ENCODE data around the gene AVP.
"Not testable (repeated sequence)": the region's sequence is repeated elsewhere in the genome, so short reads cannot be mapped to it uniquely, and the experiment has no call there.

The AVP gene

DNA sequence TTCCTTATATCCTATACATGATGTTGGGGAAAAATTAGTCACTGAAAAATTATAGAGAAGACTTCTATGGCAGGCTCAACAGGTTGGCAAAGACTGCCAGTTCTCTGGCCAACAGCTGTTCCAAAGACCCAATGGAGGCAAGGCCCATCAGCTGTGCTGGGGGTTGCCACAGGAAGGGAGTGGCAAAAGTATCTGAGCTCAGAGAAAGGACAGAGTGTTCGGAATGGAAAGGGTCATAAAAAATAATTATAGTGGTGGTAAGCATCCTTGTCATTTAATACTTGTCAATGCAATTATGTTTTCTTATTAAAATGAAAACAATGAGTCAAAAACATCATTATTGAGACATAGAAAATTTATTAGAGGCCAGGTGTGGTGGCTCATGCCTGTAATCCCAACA, 39.0 kb upstream of the AVP start:
- no peaks in the 10 kb centered on the region for H3K27me3 ChIP-seq (ENCODE audit: control insufficient read depth, insufficient read depth, low read length)
- H3K9me3 ChIP-seq (ENCODE audit: control insufficient read depth, insufficient read depth, low read length) = peaks cover 17% of the 10 kb centered on the region
- no peak overlapping the region for H3K27ac ChIP-seq (ENCODE audit: low read depth, low read length)
- no peak overlapping the region for H3K9ac ChIP-seq (ENCODE audit: low read depth, low read length)
- no peaks in the 10 kb centered on the region for H3K4me1 ChIP-seq (ENCODE audit: control insufficient read depth, insufficient read depth, low read length)
- peaks cover 25% of the 10 kb centered on the region for H3K36me3 ChIP-seq (ENCODE audit: control insufficient read depth, insufficient read depth, low read length)
- no peak overlapping the region for H3K4me3 ChIP-seq (ENCODE audit: low read depth, low read length)

DNA sequence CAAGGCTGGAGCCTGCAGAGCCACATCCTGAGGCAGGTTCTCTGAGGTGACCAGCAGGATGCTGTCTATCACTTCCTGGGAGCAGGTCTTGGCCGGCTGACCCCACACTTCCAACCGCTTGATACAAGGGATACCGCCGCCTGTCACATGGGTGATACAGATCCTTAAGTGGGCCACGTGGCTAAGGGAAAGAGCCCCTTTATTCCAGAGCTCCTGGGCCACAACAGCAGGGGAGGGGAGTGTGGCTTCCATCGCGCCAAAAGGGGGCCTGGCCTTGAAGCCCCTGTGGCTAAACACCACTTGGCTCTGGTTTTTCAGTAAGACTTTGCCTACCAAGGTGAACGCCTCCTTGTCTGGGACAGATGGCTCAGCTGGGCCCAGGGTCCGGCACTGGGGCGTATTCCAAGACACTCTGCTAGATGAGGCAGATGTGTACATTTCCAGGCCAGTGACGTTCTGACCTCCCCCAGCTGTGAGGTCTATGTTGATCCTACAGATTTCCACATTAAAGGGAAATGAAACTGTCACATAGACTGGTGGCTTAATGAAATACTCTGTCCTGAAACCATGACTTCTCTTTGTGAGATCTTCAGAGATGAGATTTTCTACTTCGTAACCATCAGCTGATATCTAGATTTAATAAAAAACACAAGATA, 37.6 kb upstream of the AVP start:
- H3K27me3 ChIP-seq (ENCODE audit: control insufficient read depth, insufficient read depth, low read length) = no peaks in the 10 kb centered on the region
- peaks cover 25% of the 10 kb centered on the region for H3K36me3 ChIP-seq (ENCODE audit: control insufficient read depth, insufficient read depth, low read length)
- H3K9me3 ChIP-seq (ENCODE audit: control insufficient read depth, insufficient read depth, low read length) = peaks cover 17% of the 10 kb centered on the region
- H3K4me1 ChIP-seq (ENCODE audit: control insufficient read depth, insufficient read depth, low read length) = no peaks in the 10 kb centered on the region
- no peak overlapping the region for H3K27ac ChIP-seq (ENCODE audit: low read depth, low read length)
- H3K4me3 ChIP-seq (ENCODE audit: low read depth, low read length) = no peak overlapping the region
- H3K9ac ChIP-seq (ENCODE audit: low read depth, low read length) = no peak overlapping the region

DNA sequence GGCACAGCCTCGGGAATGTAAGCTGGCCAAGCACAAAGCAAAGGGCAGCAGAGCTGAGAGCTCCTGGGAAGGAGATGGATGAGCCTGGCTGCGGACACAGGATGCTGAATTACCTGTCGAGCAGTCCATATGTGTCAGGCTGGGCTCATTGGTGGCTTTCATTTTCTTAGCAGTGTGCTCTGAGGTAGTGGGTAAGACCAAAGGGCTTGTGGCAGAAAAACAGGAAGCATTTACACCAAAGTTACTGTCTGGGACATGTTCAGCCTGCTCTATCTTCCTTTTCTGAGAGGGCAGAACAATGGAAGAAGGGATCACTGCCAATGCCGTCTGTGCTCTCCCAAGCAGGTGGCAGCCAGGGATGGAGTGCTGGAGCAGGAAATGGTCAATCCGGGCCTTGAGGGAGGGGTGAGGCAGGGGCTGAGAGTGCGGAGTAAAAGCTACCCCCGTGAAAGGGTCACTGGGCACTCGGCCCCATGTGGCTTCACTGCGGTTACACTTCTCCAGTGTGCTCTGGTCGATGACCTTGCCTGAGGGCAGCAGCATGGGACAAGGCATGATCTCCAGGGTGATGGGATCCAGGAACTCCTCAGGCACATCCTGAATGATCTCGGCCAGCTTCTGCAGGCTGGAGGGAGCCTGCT, 36.9 kb upstream of the AVP start:
- Histone ChIP-seq H3K27ac (ENCODE audit: low read depth, low read length) (no peak overlapping the region), H3K27me3 (ENCODE audit: control insufficient read depth, insufficient read depth, low read length) (no peaks in the 10 kb centered on the region), H3K4me3 (ENCODE audit: low read depth, low read length) (no peak overlapping the region), H3K9me3 (ENCODE audit: control insufficient read depth, insufficient read depth, low read length) (peaks cover 17% of the 10 kb centered on the region), H3K36me3 (ENCODE audit: control insufficient read depth, insufficient read depth, low read length) (peaks cover 25% of the 10 kb centered on the region), H3K9ac (ENCODE audit: low read depth, low read length) (no peak overlapping the region), H3K4me1 (ENCODE audit: control insufficient read depth, insufficient read depth, low read length) (no peaks in the 10 kb centered on the region)

DNA sequence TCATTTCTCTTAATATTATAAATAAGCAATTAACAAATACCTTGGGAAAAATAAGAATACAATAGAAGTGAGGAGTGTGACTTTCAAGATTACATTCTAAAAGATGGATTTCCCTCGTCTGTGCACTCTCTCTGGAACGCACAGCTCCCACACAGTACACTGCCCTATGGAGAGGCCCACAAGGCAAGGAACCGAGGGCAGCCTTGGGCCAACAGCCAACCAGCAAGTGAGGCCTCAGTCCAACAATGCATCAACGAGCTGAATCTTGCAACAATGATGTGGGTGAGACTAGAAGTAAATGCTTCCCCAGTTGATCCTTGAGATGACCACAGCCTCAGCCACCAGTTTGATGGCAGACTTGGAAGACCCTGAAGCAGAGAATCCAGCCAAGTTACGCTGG, 34.5 kb upstream of the AVP start:
- no peak overlapping the region for H3K27ac ChIP-seq (ENCODE audit: low read depth, low read length)
- no peaks in the 10 kb centered on the region for H3K4me1 ChIP-seq (ENCODE audit: control insufficient read depth, insufficient read depth, low read length)
- H3K36me3 ChIP-seq (ENCODE audit: control insufficient read depth, insufficient read depth, low read length) = peaks cover 25% of the 10 kb centered on the region
- H3K9me3 ChIP-seq (ENCODE audit: control insufficient read depth, insufficient read depth, low read length) = peaks cover 17% of the 10 kb centered on the region
- H3K27me3 ChIP-seq (ENCODE audit: control insufficient read depth, insufficient read depth, low read length) = no peaks in the 10 kb centered on the region
- H3K4me3 ChIP-seq (ENCODE audit: low read depth, low read length) = no peak overlapping the region
- no peak overlapping the region for H3K9ac ChIP-seq (ENCODE audit: low read depth, low read length)

DNA sequence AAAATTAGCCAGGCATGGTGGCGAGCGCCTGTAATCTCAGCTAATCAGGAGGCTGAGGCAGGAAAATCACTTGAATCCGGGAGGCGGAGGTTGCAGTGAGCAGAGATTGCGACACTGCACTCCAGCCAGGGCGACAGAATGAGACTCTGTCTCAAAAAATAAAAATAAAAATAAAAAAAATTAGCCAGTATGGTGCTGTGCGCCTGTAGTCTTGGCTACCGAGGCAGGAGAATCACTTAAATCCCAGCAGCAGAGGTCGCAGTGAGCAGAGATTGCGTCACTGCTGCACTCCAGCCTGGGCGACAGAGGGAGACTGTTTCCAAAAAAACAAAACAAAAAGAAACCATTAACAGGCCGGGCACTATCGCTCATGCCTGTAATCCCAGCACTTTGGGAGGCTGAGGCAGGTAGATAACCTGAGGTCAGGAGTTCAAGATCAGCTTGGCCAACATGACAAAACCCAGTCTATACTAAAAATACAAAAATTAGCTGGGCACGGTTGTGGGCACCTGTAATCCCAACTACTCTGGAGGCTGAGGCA, 33.4 kb upstream of the AVP start:
- not testable (repeated sequence) for H3K27ac ChIP-seq (ENCODE audit: low read depth, low read length); H3K4me1 ChIP-seq (ENCODE audit: control insufficient read depth, insufficient read depth, low read length); H3K4me3 ChIP-seq (ENCODE audit: low read depth, low read length); H3K9me3 ChIP-seq (ENCODE audit: control insufficient read depth, insufficient read depth, low read length); H3K27me3 ChIP-seq (ENCODE audit: control insufficient read depth, insufficient read depth, low read length); H3K9ac ChIP-seq (ENCODE audit: low read depth, low read length)
- peaks cover 19% of the 10 kb centered on the region for H3K36me3 ChIP-seq (ENCODE audit: control insufficient read depth, insufficient read depth, low read length)

DNA sequence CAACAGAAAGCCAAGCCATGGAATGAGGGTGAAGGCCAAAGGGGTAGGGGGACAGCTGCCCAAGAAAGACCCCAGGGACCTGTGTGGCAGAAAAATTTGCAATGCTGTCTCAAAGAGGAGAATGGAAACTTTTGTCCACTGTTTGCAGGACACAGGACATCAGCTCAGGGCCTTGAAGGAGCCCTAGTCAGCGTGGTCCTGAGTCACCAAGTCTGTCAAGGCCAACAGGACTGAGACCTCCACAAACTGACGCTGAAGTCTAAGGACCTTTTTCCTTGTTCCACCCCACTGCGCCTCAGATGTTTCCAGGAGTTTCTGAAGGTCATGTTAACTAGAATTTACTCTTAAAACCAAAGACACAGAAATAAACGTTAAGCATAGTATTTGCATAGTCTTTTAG, 31.8 kb upstream of the AVP start:
- Histone ChIP-seq H3K9ac (ENCODE audit: low read depth, low read length) (no peak overlapping the region), H3K4me3 (ENCODE audit: low read depth, low read length) (no peak overlapping the region), H3K4me1 (ENCODE audit: control insufficient read depth, insufficient read depth, low read length) (no peaks in the 10 kb centered on the region), H3K36me3 (ENCODE audit: control insufficient read depth, insufficient read depth, low read length) (peaks cover 3% of the 10 kb centered on the region; the same call in 1 of the 2 replicates), H3K9me3 (ENCODE audit: control insufficient read depth, insufficient read depth, low read length) (no peaks in the 10 kb centered on the region), H3K27me3 (ENCODE audit: control insufficient read depth, insufficient read depth, low read length) (no peaks in the 10 kb centered on the region), H3K27ac (ENCODE audit: low read depth, low read length) (no peak overlapping the region)

DNA sequence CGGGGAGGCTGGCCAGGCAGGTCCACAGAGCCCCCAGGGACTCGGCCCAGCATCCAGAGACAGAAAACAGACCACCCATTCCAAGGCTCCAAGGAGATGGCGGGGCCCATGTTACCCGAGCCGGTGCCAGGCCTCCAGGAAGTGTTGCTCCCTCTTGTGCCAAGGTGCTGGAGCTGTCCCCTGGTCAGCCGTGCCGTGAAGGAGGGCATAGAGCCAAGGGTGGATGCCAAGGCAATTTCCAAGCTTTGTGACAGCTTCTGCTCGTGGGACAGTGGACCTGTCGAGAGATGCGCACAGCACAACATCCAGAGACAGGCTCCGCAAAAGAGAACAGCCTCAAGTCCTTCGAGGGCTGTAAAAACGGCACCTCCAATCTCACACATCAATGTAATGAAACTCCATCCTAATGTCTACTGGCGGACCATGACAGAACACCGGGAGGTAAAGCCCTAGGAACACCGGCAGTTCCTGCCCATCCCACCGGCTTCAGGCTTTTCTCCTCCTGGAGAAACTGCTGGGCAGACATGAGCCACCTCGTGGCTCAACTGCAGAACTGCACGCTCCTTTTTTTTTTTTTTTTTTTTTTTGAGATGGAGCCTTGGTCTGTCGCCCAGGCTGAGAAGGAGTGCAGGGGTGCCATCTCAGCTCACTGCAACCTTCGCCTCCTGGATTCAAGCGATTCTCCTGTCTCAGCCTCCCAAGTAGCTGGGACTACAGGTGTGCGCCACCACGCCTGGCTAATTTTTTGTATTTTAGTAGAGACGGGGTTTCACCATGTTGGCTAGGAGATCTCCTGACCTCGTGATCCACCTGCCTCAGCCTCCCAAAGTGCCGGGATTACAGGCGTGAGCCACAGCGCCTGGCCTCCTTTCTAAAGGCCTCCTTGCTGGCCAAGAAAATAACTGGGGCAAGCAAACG, 30.9 kb upstream of the AVP start:
- Histone ChIP-seq H3K9me3 (ENCODE audit: control insufficient read depth, insufficient read depth, low read length) (no peaks in the 10 kb centered on the region), H3K9ac (ENCODE audit: low read depth, low read length) (no peak overlapping the region), H3K27me3 (ENCODE audit: control insufficient read depth, insufficient read depth, low read length) (no peaks in the 10 kb centered on the region), H3K27ac (ENCODE audit: low read depth, low read length) (no peak overlapping the region), H3K4me3 (ENCODE audit: low read depth, low read length) (no peak overlapping the region), H3K36me3 (ENCODE audit: control insufficient read depth, insufficient read depth, low read length) (no peaks in the 10 kb centered on the region), H3K4me1 (ENCODE audit: control insufficient read depth, insufficient read depth, low read length) (no peaks in the 10 kb centered on the region)

- Histone ChIP-seq H3K4me1 (ENCODE audit: control insufficient read depth, insufficient read depth, low read length) (no peaks in the 10 kb centered on the region; the same call in 1 of the 2 replicates), H3K36me3 (ENCODE audit: control insufficient read depth, insufficient read depth, low read length) (no peaks in the 10 kb centered on the region), H3K27ac (ENCODE audit: low read depth, low read length) (no peak overlapping the region), H3K9me3 (ENCODE audit: control insufficient read depth, insufficient read depth, low read length) (no peaks in the 10 kb centered on the region), H3K4me3 (ENCODE audit: low read depth, low read length) (no peak overlapping the region), H3K9ac (ENCODE audit: low read depth, low read length) (no peak overlapping the region), H3K27me3 (ENCODE audit: control insufficient read depth, insufficient read depth, low read length) (no peaks in the 10 kb centered on the region)
Measured at GRCh38 chr20:3111995-3112394, 27.5 kb upstream of the AVP start.

DNA sequence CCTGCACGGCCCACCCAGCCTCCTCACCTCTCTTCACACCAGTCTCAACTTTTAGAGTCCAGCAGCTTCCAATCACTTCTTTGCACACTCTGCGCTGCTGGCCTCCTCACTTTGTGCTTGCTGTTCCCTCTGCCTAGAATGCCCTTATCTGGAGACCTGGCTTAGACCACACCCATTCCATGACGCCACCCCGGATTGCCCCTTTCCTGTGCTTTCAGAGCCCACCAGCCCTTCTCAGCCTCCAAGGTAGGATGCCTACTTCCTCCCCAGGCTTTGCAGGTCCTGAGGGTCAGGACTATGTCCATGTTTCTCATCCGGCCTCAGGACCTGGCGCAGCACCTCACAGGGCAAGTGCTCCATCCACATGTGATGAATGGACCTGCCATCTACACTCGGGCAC, 27.0 kb upstream of the AVP start:
- H3K9me3 ChIP-seq (ENCODE audit: control insufficient read depth, insufficient read depth, low read length) = no peaks in the 10 kb centered on the region
- no peaks in the 10 kb centered on the region for H3K36me3 ChIP-seq (ENCODE audit: control insufficient read depth, insufficient read depth, low read length)
- H3K27me3 ChIP-seq (ENCODE audit: control insufficient read depth, insufficient read depth, low read length) = no peaks in the 10 kb centered on the region
- no peak overlapping the region for H3K4me3 ChIP-seq (ENCODE audit: low read depth, low read length)
- no peak overlapping the region for H3K9ac ChIP-seq (ENCODE audit: low read depth, low read length)
- H3K27ac ChIP-seq (ENCODE audit: low read depth, low read length) = no peak overlapping the region
- H3K4me1 ChIP-seq (ENCODE audit: control insufficient read depth, insufficient read depth, low read length) = no peaks in the 10 kb centered on the region; the same call in 1 of the 2 replicates

DNA sequence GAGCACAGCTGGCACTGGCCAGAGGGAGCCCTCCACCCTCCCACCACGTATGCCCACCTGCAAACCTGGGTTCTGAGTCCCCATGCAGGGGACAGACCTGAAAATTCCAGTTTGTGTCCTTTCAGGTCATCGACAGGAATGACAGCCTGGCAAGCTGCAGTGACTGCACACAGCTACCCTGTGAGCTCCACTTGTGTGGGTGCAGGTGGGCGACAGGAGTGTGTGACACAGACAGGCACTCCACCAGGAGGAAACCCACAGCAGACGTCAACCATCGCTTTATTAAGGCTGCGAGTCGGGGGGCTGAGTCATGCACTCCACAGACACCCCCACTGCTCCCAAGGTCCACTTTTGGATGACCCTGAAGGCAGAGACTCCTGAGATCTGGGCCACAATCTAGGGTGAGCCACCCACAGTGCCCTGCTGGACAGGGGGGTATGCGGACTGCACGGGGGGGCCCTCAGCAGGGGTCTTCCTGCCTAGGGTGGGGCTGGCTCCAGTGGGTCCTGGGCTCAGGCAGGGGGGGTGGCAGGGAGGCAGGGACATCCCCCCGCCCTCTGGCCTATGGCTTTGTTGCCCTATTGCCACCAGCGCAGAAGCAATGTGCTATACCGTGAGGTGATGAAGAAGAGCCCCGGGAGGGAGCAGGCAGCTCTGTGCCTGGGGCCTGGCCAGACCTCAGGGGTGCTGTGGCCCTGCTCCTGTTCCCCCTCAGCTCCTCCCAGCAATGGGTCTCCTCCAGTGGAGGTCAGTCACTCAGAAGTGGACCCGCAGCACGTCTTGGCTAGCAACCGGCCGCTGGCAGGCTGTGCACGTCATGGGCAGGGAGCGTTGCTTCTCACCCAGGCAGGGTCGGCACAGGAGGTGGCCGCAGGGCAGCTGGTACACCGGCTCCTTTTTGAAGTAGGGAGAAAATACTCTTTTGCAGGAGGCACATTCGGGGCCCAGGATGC, 25.1 kb upstream of the AVP start:
- no peak overlapping the region for H3K4me3 ChIP-seq (ENCODE audit: low read depth, low read length)
- H3K27me3 ChIP-seq (ENCODE audit: control insufficient read depth, insufficient read depth, low read length) = no peaks in the 10 kb centered on the region
- no peak overlapping the region for H3K9ac ChIP-seq (ENCODE audit: low read depth, low read length)
- no peaks in the 10 kb centered on the region; the same call in 1 of the 2 replicates for H3K4me1 ChIP-seq (ENCODE audit: control insufficient read depth, insufficient read depth, low read length)
- H3K36me3 ChIP-seq (ENCODE audit: control insufficient read depth, insufficient read depth, low read length) = no peaks in the 10 kb centered on the region
- no peak overlapping the region for H3K27ac ChIP-seq (ENCODE audit: low read depth, low read length)
- H3K9me3 ChIP-seq (ENCODE audit: control insufficient read depth, insufficient read depth, low read length) = no peaks in the 10 kb centered on the region
